Mucosa of descending colon (tissue), 3 donors: ENCODE measurements around the gene ANKS1B. TPM values are rescaled to one million over a fixed set of nuclear protein-coding genes. Genes with fewer than 3 reads are reported as not detected.

Source experiments
- ATAC-seq: fragments of 200-7000 bp; cut with Tn5 transposase; one replicate; pipeline ENCODE4 v1.9.1; 2020; ENCODE audit warnings: mild to moderate bottlenecking, moderate library complexity
- DNase-seq, 3 donors: peaks; one replicate each; pipeline ENCODE4 v3.0.0-alpha.2; 2020
- H3K36me3 ChIP-seq: fragments of 200-600 bp; one replicate; pipeline ENCODE4 v1.8.0; 2021; ENCODE audit warnings: low read depth, mild to moderate bottlenecking
- H3K4me1 ChIP-seq: fragments of 200-600 bp; one replicate; pipeline ENCODE4 v1.8.0; 2021; ENCODE audit warnings: low read depth, mild to moderate bottlenecking
- H3K4me3 ChIP-seq: fragments of 200-600 bp; one replicate; pipeline ENCODE4 v1.8.0; 2021; ENCODE audit warnings: mild to moderate bottlenecking
- H3K9me3 ChIP-seq: fragments of 200-600 bp; one replicate; pipeline ENCODE4 v1.8.0; 2021; ENCODE audit warnings: mild to moderate bottlenecking
- CTCF ChIP-seq: fragments of 200-600 bp; IDR thresholded peaks from one replicate; pipeline ENCODE4 v1.8.0; 2022; ENCODE audit warnings: antibody characterized with exemption, mild to moderate bottlenecking
- intact Hi-C, 2 donors: fragments of 100-400 bp; cut with DNase I in 1 of 2; cut with micrococcal nuclease in 1 of 2; formaldehyde crosslinking; loops; one replicate each; pipeline versions ENCODE4 v1.11.0 to v1.11.1; 2022; cut with DNase I, micrococcal nuclease
- total RNA-seq, 3 donors: library from RNA; stranded (reverse); fragmentation: NEBNext Ultra II Directional in 2 of 3; extraction: Animal tissue kit (Norgen Biotek cat#: 25700) in 2 of 3; gene quantifications; one replicate each; pipeline versions ENCODE4 v1.2.1 to v1.2.4, GENCODE V29; 2021 to 2023
- donor health status: DM: no; HTN: no; CAD: no; lungs with moderate emphysema.
- donor health status: DM: no; HTN: no; CAD: no.
- donor health status: DM: no; HTN: yes; CAD: no.

Gene ANKS1B
- total RNA-seq, 3 donors from 2014 or later: 1.1 to 22.2 (median 2.3) TPM

- no peak for DNase-seq
- no peak overlapping the region for H3K4me3 ChIP-seq
- no peak for TF ChIP-seq CTCF
- H3K36me3 ChIP-seq: no peaks in the 10 kb centered on the region
- no peak for ATAC-seq
- H3K4me1 ChIP-seq: no peaks in the 10 kb centered on the region
- H3K9me3 ChIP-seq: no peaks in the 10 kb centered on the region
- intact Hi-C loops: no loop called here
These were observed 68.2 kb downstream of the ANKS1B start for GRCh38 chr12:99916555-99916954.

GRCh38 chr12:99915251-99916082 is 69.3 kb downstream of the ANKS1B start:
- Histone ChIP-seq H3K36me3 (no peaks in the 10 kb centered on the region), H3K4me1 (no peaks in the 10 kb centered on the region), H3K4me3 (no peak overlapping the region), H3K9me3 (no peaks in the 10 kb centered on the region)
- DNase-seq: no peak
- no peak for ATAC-seq
- TF ChIP-seq CTCF: no peak
- intact Hi-C loops: no loop called here

GRCh38 chr12:99914206-99914605 is 70.5 kb downstream of the ANKS1B start:
- H3K9me3 ChIP-seq: no peaks in the 10 kb centered on the region
- no peaks in the 10 kb centered on the region for H3K36me3 ChIP-seq
- H3K4me3 ChIP-seq: no peak overlapping the region
- DNase-seq (no peak), ATAC-seq (no peak)
- TF ChIP-seq CTCF: no peak
- intact Hi-C loops: no loop called here
- H3K4me1 ChIP-seq: no peaks in the 10 kb centered on the region

GRCh38 chr12:99911967-99912366 is 72.8 kb downstream of the ANKS1B start:
- DNase-seq: no peak
- Histone ChIP-seq H3K9me3 (no peaks in the 10 kb centered on the region), H3K36me3 (no peaks in the 10 kb centered on the region), H3K4me3 (no peak overlapping the region), H3K4me1 (no peaks in the 10 kb centered on the region)
- intact Hi-C loops: no loop called here
- no peak for ATAC-seq
- no peak for TF ChIP-seq CTCF

GRCh38 chr12:99911081-99911480 is 73.7 kb downstream of the ANKS1B start:
- H3K4me1 ChIP-seq: no peaks in the 10 kb centered on the region
- H3K9me3 ChIP-seq: no peaks in the 10 kb centered on the region
- no peak overlapping the region for H3K4me3 ChIP-seq
- intact Hi-C loops: no loop called here
- H3K36me3 ChIP-seq: no peaks in the 10 kb centered on the region
- peak; percentile 48 for ATAC-seq
- no peak for TF ChIP-seq CTCF
- DNase-seq: peak in 1 of 3 donors; percentile 6
